Gastroesophageal sphincter (tissue), 4 donors: ENCODE measurements around the gene PPP1CB. TPM values are rescaled to one million over a fixed set of nuclear protein-coding genes. Genes with fewer than 3 reads are reported as not detected.
"Not testable (repeated sequence)": the region's sequence is repeated elsewhere in the genome, so short reads cannot be mapped to it uniquely, and the experiment has no call there.

Experiments
- ATAC-seq: fragments of 150-250 bp; one replicate; pipeline ENCODE4 v1.9.1; 2016; ENCODE audit warnings: mild to moderate bottlenecking, moderate library complexity
- H3K27ac ChIP-seq, 4 donors: fragments of 200-600 bp; sonication (generic) in 3 of 4; 1 replicate in 3 of 4; 2 replicates in 1 of 4; pipeline ENCODE4 v1.5.1; 2016 to 2019
- H3K27me3 ChIP-seq: fragments of 200-600 bp; sonication (generic); one replicate; pipeline ENCODE4 v1.5.1; 2019
- H3K36me3 ChIP-seq, 2 donors: fragments of 200-600 bp; sonication (generic); one replicate each; pipeline ENCODE4 v1.5.1; 2019; ENCODE audit warnings: control low read depth in 1 of 2
- H3K4me1 ChIP-seq, 3 donors: fragments of 200-600 bp; sonication (generic); 1 replicate in 2 of 3; 2 replicates in 1 of 3; pipeline ENCODE4 v1.5.1; 2016 to 2019; ENCODE audit warnings: control low read depth in 2 of 3
- H3K4me3 ChIP-seq, 2 donors: fragments of 200-600 bp; sonication (generic); one replicate each; pipeline ENCODE4 v1.5.1; 2019; ENCODE audit warnings: mild to moderate bottlenecking in 1 of 2, moderate library complexity in 1 of 2
- H3K9me3 ChIP-seq, 3 donors: fragments of 200-600 bp; sonication (generic); one replicate each; pipeline ENCODE4 v1.5.1; 2017 to 2019; ENCODE audit warnings: control low read depth in 2 of 3
- EP300 ChIP-seq: sonication (generic); formaldehyde crosslinking; IDR thresholded peaks from one replicate; pipeline ENCODE4 v1.6.1; 2017; ENCODE audit warnings: antibody characterized with exemption, mild to moderate bottlenecking
- POLR2A ChIP-seq, 2 donors: fragments of 450-650 bp; IDR thresholded peaks; one replicate each; pipeline ENCODE4 v1.6.1; 2017; ENCODE audit warnings: antibody characterized with exemption in 2 of 2, mild to moderate bottlenecking in 2 of 2, moderate library complexity in 1 of 2
- POLR2AphosphoS5 ChIP-seq: sonication (generic); formaldehyde crosslinking; IDR thresholded peaks from one replicate; pipeline ENCODE4 v1.6.1; 2017; ENCODE audit warnings: antibody characterized with exemption
- WGBS, 2 donors: methylation state at CpG; one replicate each; pipeline ENCODE4 v1.1.5; 2018; ENCODE audit warnings: low coverage in 1 of 2; 5-methylcytosine and 5-hydroxymethylcytosine counted together
- total RNA-seq, 4 donors: library from RNA; depleted of rRNA; stranded (reverse); fragments of >200 nt; gene quantifications; one replicate each; pipeline ENCODE4 v1.1.0, GENCODE V29; 2016
- TF ChIP-seq, protein P1 (sequence below), 4 experiments: fragments of 200-600 bp in 2 of 4; fragments of 450-650 bp in 2 of 4; sonication (generic) in 1 of 4; IDR thresholded peaks; one replicate each; pipeline ENCODE4 v1.5.1; 2017 to 2019; ENCODE audit warnings: antibody characterized with exemption in 4 of 4, mild to moderate bottlenecking in 2 of 4, moderate library complexity in 2 of 4

Gene PPP1CB
- total RNA-seq, 4 donors from 2014 or later: 524 to 1,194 (median 837) TPM

DNA sequence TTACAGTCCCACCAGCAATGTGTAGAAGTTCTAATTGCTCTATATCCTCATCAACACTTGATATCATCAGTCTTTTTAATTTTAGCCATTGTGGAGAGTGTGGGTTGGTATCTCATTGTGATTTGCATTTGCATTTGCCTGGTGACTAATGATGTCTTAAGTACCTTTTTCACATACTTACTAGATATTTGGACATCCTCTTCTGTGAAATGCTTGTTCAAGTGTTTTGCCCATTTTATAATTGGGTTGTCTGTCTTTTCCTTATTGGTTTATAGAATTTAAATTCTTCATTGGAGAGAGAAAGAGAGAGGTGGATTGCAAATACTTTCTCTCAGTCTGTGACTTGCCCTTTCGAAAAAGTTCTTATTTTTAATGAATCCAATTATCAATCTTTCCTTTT is 14.0 kb upstream of the PPP1CB start:
- Histone ChIP-seq H3K4me1 (peaks cover 3 to 29% (median 3%) of the 10 kb centered on the region in 3 donors), H3K27me3 (no peaks in the 10 kb centered on the region), H3K9me3 (no peaks in the 10 kb centered on the region), H3K36me3 (no peaks in the 10 kb centered on the region), H3K27ac (no peak overlapping the region), H3K4me3 (no peak overlapping the region)
- no peak for ATAC-seq
- no peak for TF ChIP-seq POLR2AphosphoS5
- TF ChIP-seq, protein P1, sequence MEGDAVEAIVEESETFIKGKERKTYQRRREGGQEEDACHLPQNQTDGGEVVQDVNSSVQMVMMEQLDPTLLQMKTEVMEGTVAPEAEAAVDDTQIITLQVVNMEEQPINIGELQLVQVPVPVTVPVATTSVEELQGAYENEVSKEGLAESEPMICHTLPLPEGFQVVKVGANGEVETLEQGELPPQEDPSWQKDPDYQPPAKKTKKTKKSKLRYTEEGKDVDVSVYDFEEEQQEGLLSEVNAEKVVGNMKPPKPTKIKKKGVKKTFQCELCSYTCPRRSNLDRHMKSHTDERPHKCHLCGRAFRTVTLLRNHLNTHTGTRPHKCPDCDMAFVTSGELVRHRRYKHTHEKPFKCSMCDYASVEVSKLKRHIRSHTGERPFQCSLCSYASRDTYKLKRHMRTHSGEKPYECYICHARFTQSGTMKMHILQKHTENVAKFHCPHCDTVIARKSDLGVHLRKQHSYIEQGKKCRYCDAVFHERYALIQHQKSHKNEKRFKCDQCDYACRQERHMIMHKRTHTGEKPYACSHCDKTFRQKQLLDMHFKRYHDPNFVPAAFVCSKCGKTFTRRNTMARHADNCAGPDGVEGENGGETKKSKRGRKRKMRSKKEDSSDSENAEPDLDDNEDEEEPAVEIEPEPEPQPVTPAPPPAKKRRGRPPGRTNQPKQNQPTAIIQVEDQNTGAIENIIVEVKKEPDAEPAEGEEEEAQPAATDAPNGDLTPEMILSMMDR (IDR thresholded peaks at IDR 0.05): no peak
- WGBS, 2 donors: 92 to 100% methylated on average over 1 of the region's 1 CpG

DNA sequence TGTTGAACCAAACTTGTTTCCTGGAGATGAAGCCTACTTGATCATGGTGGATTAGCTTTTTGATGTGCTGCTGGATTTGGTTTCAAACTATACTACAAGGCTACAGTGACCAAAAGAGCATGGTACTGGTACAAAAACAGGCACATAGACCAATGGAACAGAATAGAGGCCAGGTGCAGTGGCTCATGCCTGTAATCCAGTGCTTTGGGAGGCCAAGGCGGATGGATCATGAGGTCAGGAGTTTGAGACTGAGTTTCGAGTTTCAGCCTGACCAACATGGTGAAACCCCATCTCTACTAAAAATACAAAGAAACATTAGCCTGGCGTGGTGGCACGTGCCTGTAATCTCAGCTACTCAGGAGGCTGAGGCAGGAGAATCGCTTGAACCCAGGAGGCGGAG is 9.0 kb upstream of the PPP1CB start:
- H3K4me1 ChIP-seq: peaks cover 0 to 29% (median 9%) of the 10 kb centered on the region in 3 donors
- not testable (repeated sequence) for ATAC-seq, H3K4me3 ChIP-seq, H3K36me3 ChIP-seq, H3K27ac ChIP-seq, H3K9me3 ChIP-seq, H3K27me3 ChIP-seq
- 98 to 100% methylated on average over 1 to 5 of the region's 6 CpGs for WGBS, 2 donors

DNA sequence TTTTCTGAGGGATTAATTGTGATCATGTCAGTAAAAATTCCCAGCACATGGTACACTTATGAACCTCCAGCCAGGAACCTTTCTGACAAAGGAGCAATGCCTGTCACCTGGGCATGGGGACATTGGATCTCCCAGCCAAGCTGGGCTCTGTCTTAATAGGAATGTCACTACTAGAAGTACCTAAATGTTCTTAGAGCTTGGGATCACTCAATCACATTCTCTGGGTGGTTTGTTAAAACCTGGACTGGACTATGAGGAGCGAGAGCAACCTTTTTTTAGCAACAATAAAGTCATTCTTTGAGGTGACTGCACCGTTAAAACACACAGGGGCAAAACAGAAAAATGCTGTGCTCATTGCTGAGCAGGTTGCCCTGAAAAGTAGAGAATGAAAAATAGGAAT is 6.4 kb upstream of the PPP1CB start:
- H3K9me3 ChIP-seq: no peaks in the 10 kb centered on the region
- H3K27me3 ChIP-seq: no peaks in the 10 kb centered on the region
- peaks cover 4 to 55% (median 17%) of the 10 kb centered on the region in 3 donors for H3K4me1 ChIP-seq
- TF ChIP-seq EP300 (no peak), POLR2A (IDR thresholded peaks at IDR 0.05) (no peak), POLR2AphosphoS5 (no peak)
- TF ChIP-seq, protein P1 (IDR thresholded peaks at IDR 0.05): no peak
- 62% methylated on average over 2 of the region's 2 CpGs; no CpG with 5 or more reads in 1 of the 2 donors for WGBS, 2 donors
- ATAC-seq: no peak
- no peak overlapping the region for H3K4me3 ChIP-seq
- H3K36me3 ChIP-seq: no peaks in the 10 kb centered on the region
- H3K27ac ChIP-seq: peak overlapping the region in 3 of 4 donors; percentile 67 to 100 (median 100)

DNA sequence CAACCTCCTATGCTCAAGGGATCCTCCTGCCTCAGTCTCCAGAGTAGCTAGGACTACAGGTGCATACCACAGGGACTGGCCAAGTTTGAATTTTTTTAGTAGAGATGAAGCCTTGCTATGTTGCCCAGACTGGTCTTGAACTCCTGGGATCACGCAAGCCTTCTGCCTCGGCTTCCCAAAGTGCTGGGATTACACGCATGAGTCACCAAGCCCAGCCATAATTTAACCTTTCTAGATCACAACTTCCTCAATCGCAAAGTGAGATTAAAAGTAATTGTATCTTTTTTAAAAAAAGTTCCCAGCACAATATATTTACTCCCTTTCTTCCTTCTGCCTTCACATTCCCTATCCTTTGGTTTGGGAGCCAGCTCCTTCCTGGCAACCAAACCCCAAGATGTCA is 5.8 kb upstream of the PPP1CB start:
- TF ChIP-seq POLR2A (IDR thresholded peaks at IDR 0.05) (no peak), POLR2AphosphoS5 (no peak), EP300 (no peak)
- TF ChIP-seq, protein P1 (IDR thresholded peaks at IDR 0.05): no peak
- 95% methylated on average over 4 of the region's 4 CpGs for WGBS, 2 donors
- peaks cover 9 to 61% (median 22%) of the 10 kb centered on the region in 3 donors for H3K4me1 ChIP-seq
- peak overlapping the region; percentile 64 to 100 (median 84) for H3K27ac ChIP-seq
- H3K4me3 ChIP-seq: no peak overlapping the region
- no peaks in the 10 kb centered on the region for H3K9me3 ChIP-seq
- H3K36me3 ChIP-seq: no peaks in the 10 kb centered on the region
- no peak for ATAC-seq
- H3K27me3 ChIP-seq: no peaks in the 10 kb centered on the region

DNA sequence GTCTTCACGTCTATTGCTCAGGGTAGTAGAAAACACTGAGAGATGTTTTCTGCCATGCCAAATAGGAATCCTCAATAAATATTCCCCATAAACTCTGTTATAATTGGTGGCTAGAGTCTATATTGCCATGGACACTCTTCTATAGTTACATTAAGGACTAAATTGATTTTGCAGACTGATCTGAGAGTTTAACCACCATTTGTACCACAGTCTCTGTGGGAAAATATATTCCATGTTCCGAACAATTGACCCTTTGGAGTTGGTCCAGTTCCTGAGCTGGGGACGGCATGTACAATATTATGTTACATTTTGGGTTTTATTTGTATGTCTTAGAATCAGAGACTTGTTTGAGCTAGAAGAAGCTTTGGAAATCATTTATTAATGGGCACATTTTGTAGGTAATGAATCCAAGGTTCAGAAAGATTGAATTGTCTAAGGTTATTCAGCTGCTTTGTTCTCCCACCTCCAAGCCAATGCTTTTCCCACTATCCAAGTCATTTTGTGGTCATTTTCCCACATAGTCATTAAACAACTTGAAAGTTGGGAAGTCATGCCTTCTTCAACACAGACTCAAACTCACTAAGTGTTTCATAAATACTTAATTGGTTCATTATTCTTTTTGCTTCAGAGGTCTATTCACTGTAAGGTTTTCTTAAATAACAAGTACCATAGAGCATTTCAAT is 5.1 kb upstream of the PPP1CB start:
- WGBS, 2 donors: 75 to 80% methylated on average over 3 of the region's 3 CpGs
- TF ChIP-seq POLR2A (IDR thresholded peaks at IDR 0.05) (no peak), POLR2AphosphoS5 (peak; percentile 41)
- H3K27ac ChIP-seq: peak overlapping the region; percentile 64 to 100 (median 84)
- H3K27me3 ChIP-seq: no peaks in the 10 kb centered on the region
- no peak for ATAC-seq
- no peaks in the 10 kb centered on the region for H3K36me3 ChIP-seq
- H3K9me3 ChIP-seq: no peaks in the 10 kb centered on the region
- peaks cover 9 to 65% (median 22%) of the 10 kb centered on the region in 3 donors for H3K4me1 ChIP-seq
- H3K4me3 ChIP-seq: no peak overlapping the region

DNA sequence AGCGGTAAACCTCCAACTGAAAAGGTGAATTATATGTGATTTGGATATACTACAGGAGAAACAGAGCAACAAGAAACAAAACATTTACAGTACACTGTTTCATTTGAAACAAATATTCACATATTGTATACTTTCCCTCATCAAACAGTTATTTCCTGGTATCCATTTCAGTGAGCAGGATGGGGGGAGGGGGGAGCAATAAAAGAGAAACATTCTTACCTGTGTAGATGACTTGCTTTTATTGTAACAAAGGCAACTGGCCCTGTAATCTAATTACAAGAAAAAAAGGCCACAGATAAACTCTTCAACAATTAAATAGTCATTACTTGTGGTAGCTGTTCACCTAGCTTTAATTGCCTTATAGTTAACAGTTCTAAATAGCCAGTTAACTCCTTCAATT is 3.9 kb upstream of the PPP1CB start:
- Histone ChIP-seq H3K36me3 (no peaks in the 10 kb centered on the region), H3K9me3 (no peaks in the 10 kb centered on the region), H3K4me3 (no peak overlapping the region), H3K4me1 (peaks cover 9 to 65% (median 22%) of the 10 kb centered on the region in 3 donors), H3K27ac (peak overlapping the region; percentile 65 to 100 (median 100)), H3K27me3 (no peaks in the 10 kb centered on the region)
- TF ChIP-seq EP300 (no peak), POLR2AphosphoS5 (no peak), POLR2A (IDR thresholded peaks at IDR 0.05) (no peak)
- TF ChIP-seq, protein P1 (IDR thresholded peaks at IDR 0.05): no peak
- WGBS, 2 donors: 92 to 100% methylated on average over 1 of the region's 1 CpG
- no peak for ATAC-seq
